Ishikawa (cell line): ENCODE measurements around the gene CES2.

Source experiments
- CEBPB ChIP-seq: IDR thresholded peaks from 2 replicates; pipeline ENCODE4 v1.6.1; 2012
- EP300 ChIP-seq: IDR thresholded peaks from 2 replicates; pipeline ENCODE4 v1.6.1; 2012; ENCODE audit warnings: borderline replicate concordance
- MAX ChIP-seq: IDR thresholded peaks from 2 replicates; pipeline ENCODE4 v1.6.1; 2012
- NFIC ChIP-seq: IDR thresholded peaks from 2 replicates; pipeline ENCODE4 v1.6.1; 2012
- RAD21 ChIP-seq: IDR thresholded peaks from 2 replicates; pipeline ENCODE4 v1.6.1; 2012; ENCODE audit warnings: low read depth
- REST ChIP-seq: IDR thresholded peaks from 2 replicates; pipeline ENCODE4 v1.6.1; 2012; ENCODE audit warnings: low read depth, mild to moderate bottlenecking
- TCF12 ChIP-seq: IDR thresholded peaks from 2 replicates; pipeline ENCODE4 v1.6.1; 2012; ENCODE audit warnings: low read depth
- YY1 ChIP-seq: IDR thresholded peaks from 2 replicates; pipeline ENCODE4 v1.6.1; 2012; ENCODE audit warnings: low read depth

- TF ChIP-seq YY1 (no peak), TCF12 (no peak), EP300 (no peak), NFIC (no peak), CEBPB (no peak), MAX (no peak), RAD21 (no peak), REST (no peak)
Observed at GRCh38 chr16:66953462-66954096, 18.3 kb downstream of the CES2 start.
